ENCODE results near the gene EVI5.

DNA sequence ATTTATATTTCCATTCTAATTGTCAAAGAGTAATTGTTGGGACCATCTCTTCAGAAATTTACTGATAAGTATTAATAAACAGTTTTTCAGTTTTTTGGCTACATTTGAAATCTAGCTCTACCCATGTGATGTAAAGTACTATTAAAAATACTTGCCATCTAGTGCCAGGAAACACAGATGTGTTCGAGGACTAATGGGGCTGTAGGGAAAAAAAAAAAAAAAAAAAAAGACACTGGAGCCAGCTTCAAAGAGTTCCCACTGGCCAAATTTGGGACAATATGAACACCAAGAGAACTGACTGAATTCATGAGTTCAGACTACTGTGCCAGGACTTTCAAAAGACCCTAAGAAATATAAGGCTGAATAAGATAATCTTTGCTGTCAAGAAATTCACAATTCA, 233.0 kb downstream of the EVI5 start:
- TF ChIP-seq POLR2A (IDR thresholded peaks at IDR 0.05): no peak
- TF ChIP-seq, protein P1, sequence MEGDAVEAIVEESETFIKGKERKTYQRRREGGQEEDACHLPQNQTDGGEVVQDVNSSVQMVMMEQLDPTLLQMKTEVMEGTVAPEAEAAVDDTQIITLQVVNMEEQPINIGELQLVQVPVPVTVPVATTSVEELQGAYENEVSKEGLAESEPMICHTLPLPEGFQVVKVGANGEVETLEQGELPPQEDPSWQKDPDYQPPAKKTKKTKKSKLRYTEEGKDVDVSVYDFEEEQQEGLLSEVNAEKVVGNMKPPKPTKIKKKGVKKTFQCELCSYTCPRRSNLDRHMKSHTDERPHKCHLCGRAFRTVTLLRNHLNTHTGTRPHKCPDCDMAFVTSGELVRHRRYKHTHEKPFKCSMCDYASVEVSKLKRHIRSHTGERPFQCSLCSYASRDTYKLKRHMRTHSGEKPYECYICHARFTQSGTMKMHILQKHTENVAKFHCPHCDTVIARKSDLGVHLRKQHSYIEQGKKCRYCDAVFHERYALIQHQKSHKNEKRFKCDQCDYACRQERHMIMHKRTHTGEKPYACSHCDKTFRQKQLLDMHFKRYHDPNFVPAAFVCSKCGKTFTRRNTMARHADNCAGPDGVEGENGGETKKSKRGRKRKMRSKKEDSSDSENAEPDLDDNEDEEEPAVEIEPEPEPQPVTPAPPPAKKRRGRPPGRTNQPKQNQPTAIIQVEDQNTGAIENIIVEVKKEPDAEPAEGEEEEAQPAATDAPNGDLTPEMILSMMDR (IDR thresholded peaks at IDR 0.05): no peak
- no peak for TF ChIP-seq POLR2AphosphoS5 (IDR thresholded peaks at IDR 0.05)

All from sigmoid colon (tissue), 4 donors.